ENCODE data around the gene TMEM132C. TPM values are rescaled to one million over a fixed set of nuclear protein-coding genes. Genes with fewer than 3 reads are reported as not detected.

TMEM132C gene
- not detected in 2 replicates for total RNA-seq

GRCh38 chr12:128267131-128267622, at the start of gene TMEM132C:
TSS of gene TMEM132C (plus strand) at chr12:128267170. CDS start at chr12:128267403, 233 bp downstream.

All from tracheal epithelial cell (primary cell).